GM12864 (cell line): Measurements from ENCODE around the gene KDELR3.
"Not testable (repeated sequence)": the region's sequence is repeated elsewhere in the genome, so short reads cannot be mapped to it uniquely, and the experiment has no call there.

Source experiments
- DNase-seq: peaks from one replicate; pipeline ENCODE4 v3.0.0-alpha.2; 2011; ENCODE audit warnings: low read depth
- H3K4me3 ChIP-seq: 2 replicates; pipeline ENCODE4 v1.5.1; 2011; ENCODE audit warnings: mild to moderate bottlenecking, low read depth, low read length, control low read depth
- TF ChIP-seq, protein P1 (sequence below): IDR thresholded peaks from 2 replicates; pipeline ENCODE4 v1.5.1; 2011; ENCODE audit warnings: low read depth, mild to moderate bottlenecking, moderate library complexity, low read length, control low read depth, inconsistent platforms; ENCODE audit errors: missing control alignments

The KDELR3 gene

DNA sequence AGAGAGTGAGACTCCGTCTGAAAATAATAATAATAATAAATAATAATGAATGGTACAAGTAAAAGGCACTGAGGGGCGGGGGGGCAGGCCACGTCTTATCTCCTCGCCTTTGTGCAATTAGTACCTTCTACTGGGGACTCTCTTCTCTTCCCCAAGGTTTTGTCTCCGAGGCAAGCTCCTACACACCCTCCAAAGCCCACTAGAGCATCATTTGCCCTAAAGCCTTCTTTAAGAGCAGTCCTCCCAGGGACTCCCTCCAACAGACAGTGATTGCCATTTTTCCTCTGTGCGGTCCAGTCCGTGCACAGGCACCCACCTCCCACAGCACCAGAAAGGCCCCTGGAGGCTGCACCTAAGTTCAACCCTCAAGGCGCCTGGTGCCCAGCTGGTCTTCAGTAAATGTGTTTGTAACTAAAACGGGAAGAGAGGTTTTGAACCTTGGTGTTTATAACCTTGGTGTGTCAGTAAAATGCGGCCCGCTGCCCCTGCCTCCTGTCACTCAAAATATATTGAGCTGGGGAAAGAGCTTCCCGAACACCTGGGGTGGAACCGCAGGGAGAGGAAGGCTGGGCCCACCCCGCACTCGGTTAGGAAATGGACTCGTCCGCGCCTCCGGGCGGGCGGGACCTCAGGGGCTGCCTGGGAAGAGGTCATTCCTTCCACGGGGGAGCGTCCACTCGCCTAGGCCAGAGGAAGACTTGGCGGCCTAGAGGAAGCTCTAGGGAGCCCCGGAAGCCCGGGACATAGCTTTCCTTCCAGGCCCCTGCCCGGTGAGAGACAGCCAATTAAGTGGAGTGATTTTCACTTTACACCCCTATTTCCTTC lies 4.7 kb upstream of the KDELR3 start:
- no peak overlapping the region for H3K4me3 ChIP-seq
- TF ChIP-seq, protein P1, sequence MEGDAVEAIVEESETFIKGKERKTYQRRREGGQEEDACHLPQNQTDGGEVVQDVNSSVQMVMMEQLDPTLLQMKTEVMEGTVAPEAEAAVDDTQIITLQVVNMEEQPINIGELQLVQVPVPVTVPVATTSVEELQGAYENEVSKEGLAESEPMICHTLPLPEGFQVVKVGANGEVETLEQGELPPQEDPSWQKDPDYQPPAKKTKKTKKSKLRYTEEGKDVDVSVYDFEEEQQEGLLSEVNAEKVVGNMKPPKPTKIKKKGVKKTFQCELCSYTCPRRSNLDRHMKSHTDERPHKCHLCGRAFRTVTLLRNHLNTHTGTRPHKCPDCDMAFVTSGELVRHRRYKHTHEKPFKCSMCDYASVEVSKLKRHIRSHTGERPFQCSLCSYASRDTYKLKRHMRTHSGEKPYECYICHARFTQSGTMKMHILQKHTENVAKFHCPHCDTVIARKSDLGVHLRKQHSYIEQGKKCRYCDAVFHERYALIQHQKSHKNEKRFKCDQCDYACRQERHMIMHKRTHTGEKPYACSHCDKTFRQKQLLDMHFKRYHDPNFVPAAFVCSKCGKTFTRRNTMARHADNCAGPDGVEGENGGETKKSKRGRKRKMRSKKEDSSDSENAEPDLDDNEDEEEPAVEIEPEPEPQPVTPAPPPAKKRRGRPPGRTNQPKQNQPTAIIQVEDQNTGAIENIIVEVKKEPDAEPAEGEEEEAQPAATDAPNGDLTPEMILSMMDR, result no peak
- no peak for DNase-seq

DNA sequence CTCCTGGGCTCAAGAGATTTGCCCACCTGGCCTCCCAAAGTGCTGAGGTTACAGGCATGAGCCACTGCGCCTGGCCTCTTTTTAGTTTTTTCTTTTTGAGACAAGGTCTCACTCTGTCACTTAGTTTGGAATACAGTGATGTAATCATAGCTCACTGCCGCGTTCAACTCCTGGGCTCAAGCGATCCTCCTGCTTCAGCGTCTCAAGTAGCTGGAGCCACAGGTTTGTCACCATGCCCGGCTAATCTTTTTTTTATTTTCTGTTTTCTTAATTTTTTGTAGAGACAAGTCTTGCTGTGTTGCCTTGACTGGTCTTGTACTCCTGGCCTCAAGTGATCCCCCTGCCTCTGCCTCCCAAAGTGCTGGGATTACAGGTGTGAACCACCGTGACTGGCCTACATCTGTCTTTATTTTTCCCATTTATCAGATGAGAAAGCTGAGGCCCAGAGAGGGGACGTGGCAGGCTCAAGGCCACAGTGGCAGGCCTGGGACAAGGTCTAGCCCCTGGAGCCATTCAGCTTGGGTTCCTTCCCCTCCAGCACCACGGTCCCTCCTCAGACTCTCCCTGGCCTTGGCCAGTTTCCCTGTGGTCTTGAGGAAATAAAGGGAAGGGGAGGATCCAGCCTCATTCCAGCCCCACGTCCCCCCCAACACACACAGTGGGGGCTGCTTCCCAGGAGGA lies 2.8 kb upstream of the KDELR3 start:
- no peak for DNase-seq
- TF ChIP-seq, protein P1, result no peak
- H3K4me3 ChIP-seq, result no peak overlapping the region

DNA sequence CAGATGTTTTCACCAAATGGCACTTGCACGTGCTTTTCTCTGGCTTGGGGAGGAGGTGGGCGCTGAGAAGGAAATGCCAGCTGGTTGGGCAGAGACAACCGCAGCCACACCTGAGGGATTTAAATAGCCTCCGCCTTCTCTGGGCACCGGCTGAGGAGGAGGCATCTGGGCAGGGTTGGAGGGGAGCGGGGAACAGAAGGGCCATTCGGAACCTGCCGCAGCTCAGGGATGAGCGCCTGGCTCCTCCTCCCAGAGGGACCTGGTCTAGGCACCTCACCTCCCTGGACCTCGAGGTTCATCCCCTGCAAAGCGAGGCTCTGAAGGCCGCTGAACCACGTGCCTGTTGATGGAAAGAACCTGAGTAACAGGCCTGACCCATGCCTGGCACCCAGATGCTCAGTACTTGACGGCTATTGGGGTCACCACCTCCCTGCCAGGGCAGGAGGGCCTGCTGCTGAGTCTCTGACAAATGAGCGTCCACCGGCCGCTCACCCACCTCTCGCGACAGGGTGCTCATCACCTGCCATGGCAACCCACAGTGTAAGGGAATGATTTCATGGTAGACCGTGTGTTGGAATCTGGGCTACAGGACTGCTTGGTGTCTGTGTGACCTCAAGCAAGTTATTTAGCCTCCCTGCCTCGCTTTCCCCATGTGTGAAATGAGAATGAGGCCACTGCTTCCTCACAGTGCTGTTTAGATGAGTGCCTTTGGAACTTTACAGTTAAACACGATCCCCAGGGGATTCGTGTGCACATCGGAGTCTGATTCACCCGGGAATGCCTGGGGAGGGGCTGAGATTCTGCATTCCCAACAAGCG lies 2.0 kb upstream of the KDELR3 start:
- H3K4me3 ChIP-seq, result no peak overlapping the region
- TF ChIP-seq, protein P1, result no peak
- DNase-seq, result no peak

DNA sequence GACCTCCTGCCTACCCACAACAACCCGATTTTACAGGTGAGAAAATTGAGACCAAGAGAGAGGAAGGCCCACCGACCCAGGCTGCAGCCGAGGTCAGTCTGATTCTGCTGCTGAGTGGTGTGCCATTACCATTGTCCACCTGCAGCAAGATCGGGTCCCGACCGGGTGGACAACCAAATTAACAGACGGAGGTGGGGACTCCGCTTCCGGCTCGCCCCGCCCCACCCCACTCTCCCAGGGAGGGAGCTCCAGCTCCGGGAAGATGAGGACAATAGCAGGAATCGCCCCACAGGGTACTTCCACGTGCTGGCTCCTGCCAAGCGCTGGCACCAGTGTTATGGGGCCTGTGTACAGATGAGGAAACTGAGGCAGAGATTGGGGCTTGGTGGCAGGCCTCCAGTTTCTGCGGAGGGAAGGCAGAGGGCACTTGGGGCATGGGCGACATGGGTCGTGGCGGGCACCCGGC lies 425 bp upstream of the KDELR3 start:
- no peak for DNase-seq
- H3K4me3 ChIP-seq, result no peak overlapping the region; the same call in 1 of the 2 replicates
- TF ChIP-seq, protein P1, result no peak

DNA sequence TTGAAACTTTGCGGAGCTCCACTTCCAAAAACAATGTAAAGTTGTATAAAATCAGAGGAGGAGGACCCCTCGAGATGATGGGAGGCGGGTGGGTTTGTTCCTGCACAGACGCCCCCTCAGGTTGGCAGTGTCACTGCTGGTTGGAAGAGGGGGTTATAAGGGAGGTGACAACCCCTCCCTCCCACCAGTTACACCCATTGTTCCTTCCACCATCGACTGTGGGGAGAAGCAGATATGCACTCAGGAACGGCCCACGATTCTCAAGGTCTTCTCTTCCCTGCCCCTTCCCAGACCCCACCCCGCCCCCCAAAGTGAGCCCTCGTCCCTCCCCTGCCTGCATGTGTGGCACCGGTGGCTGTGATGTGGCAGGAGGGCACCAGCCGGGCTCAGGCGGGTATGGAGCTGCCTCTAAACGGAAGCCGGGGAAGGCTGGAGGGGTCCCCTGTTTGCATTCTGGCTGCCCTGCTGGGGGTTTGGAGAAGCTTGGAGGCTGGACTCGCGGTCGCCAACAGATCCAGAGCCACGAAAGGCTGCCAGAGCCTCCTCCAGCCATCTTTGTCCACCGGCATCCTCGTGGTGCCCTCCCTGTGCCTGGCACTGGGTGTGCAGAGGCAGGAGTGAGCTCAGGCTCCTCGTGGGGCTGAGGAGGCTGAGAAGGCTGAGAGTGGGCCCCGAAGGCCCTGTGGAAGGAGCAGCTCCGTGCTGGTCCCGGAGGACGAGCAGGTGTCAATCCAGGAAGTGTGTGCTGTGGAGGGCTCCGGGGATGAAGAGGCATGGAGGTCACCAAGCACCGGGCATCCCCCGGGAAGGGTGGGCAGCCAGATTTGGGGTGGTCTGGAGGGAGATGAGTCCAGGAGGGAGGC lies 778 bp downstream of the KDELR3 start:
- TF ChIP-seq, protein P1, result peak; percentile 28
- DNase-seq, result no peak
- peak overlapping the region; percentile 37 for H3K4me3 ChIP-seq

DNA sequence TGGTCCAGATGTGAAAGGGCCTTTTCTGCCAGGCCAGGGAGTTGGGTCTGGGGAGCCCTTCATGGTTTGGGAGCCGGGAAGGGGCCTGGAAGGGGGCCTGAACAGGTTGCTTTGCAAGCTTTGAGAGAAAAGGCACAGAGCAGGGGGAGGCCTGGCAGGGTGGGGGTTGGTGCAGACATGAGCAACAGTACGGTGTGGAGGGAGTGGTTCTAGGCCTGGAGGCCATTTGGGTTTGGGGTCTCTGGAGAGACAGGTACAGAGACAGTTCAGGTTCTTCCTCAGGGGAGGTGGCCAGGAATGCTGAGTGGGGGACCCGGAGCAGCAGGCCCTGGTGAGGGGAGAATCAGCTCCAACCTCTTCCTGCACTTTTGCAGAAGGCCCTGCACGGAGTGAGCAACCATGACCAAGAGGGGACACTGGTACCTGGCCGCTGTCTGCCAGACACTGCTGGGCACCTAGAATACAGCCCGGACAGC lies 1.4 kb downstream of the KDELR3 start:
- TF ChIP-seq, protein P1, result no peak
- DNase-seq, result no peak
- no peak overlapping the region for H3K4me3 ChIP-seq

DNA sequence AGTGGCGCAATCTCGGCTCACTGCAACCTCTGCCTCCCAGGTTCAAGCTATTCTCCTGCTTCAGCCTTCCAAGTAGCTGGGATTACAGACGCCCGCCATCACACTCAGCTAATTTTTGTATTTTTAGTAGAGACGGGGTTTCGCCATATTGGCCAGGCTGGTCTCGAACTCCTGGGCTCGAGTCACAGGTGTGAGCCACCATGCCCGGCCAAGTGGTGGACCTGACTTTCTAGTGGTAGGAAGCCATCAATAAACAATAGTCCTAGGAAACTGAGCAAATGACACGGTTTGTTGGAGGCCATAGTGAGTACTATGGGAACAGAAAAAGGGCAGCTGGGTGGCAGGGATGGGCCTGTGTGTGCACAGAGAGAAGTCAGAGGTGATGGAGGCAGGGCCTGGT lies 2.3 kb downstream of the KDELR3 start:
- not testable (repeated sequence) for DNase-seq, H3K4me3 ChIP-seq
